DOHH2 (cell line): ENCODE data around the gene RAPGEF1.

Source experiments
- H3F3A ChIP-seq: fragments of 200-600 bp; sonication (generic), shearing (Covaris generic); 2 replicates; pipeline ENCODE4 v1.6.0; 2016; ENCODE audit warnings: antibody characterized with exemption, mild to moderate bottlenecking; ENCODE audit not compliant: control insufficient read depth, insufficient read depth
- H3K27ac ChIP-seq: fragments of 200-600 bp; sonication (generic); 2 replicates; pipeline ENCODE4 v1.5.1; 2014; ENCODE audit warnings: low read depth, mild to moderate bottlenecking, low read length, moderate library complexity
- H3K27me3 ChIP-seq: fragments of 200-600 bp; sonication (generic); 2 replicates; pipeline ENCODE4 v1.6.1; 2014; ENCODE audit warnings: mild to moderate bottlenecking, low read length, mixed read lengths; ENCODE audit not compliant: control insufficient read depth
- H3K36me3 ChIP-seq: fragments of 200-600 bp; sonication (generic); 2 replicates; pipeline ENCODE4 v1.6.1; 2014; ENCODE audit warnings: mild to moderate bottlenecking, low read length, moderate library complexity, mixed read lengths; ENCODE audit not compliant: control insufficient read depth
- H3K4me1 ChIP-seq: fragments of 200-600 bp; sonication (generic); 2 replicates; pipeline ENCODE4 v1.6.1; 2014; ENCODE audit warnings: mild to moderate bottlenecking, low read length, mixed read lengths; ENCODE audit not compliant: control insufficient read depth
- H3K4me2 ChIP-seq: fragments of 200-600 bp; sonication (generic); 2 replicates; pipeline ENCODE4 v1.6.0; 2014; ENCODE audit warnings: mild to moderate bottlenecking, low read length, moderate library complexity
- H3K4me3 ChIP-seq: fragments of 200-600 bp; sonication (generic); 2 replicates; pipeline ENCODE4 v1.5.1; 2014; ENCODE audit warnings: mild to moderate bottlenecking, low read length, mixed read lengths
- H3K79me2 ChIP-seq: fragments of 200-600 bp; sonication (generic); 2 replicates; pipeline ENCODE4 v1.6.1; 2014; ENCODE audit warnings: mild to moderate bottlenecking, low read length, mixed read lengths; ENCODE audit not compliant: control insufficient read depth
- H3K9me2 ChIP-seq: fragments of 200-600 bp; sonication (generic); replicated peaks from 2 replicates; pipeline ENCODE4 v1.6.1; 2014; ENCODE audit warnings: mild to moderate bottlenecking, low read length, mixed read lengths; ENCODE audit not compliant: control insufficient read depth
- H3K9me3 ChIP-seq: fragments of 200-600 bp; sonication (generic); 2 replicates; pipeline ENCODE4 v1.6.1; 2014; ENCODE audit warnings: antibody characterized with exemption, low read length, mixed read lengths; ENCODE audit not compliant: control insufficient read depth, insufficient read depth
- H4K20me1 ChIP-seq: fragments of 200-600 bp; sonication (generic); 2 replicates; pipeline ENCODE4 v1.6.0; 2014; ENCODE audit warnings: low read depth, mild to moderate bottlenecking, antibody characterized with exemption, low read length, moderate library complexity; ENCODE audit not compliant: control insufficient read depth, insufficient read depth
- CTCF ChIP-seq: fragments of 200-600 bp; sonication (generic); IDR thresholded peaks from one replicate; pipeline ENCODE4 v1.5.1; 2014; ENCODE audit warnings: antibody characterized with exemption, mild to moderate bottlenecking, low read depth, low read length; ENCODE audit not compliant: poor library complexity, severe bottlenecking
- EZH2phosphoT487 ChIP-seq: fragments of 200-600 bp; sonication (generic); IDR thresholded peaks from 2 replicates; pipeline ENCODE4 v1.6.1; 2017; ENCODE audit warnings: borderline replicate concordance, mild to moderate bottlenecking, antibody characterized with exemption, low read length, moderate library complexity, mixed read lengths

RAPGEF1 gene

GRCh38 chr9:131695836-131696460 is 43.9 kb downstream of the RAPGEF1 start:
- H3K4me3 ChIP-seq = no peak overlapping the region
- H3K27ac ChIP-seq = no peak overlapping the region
- no peaks in the 10 kb centered on the region for H3K27me3 ChIP-seq
- no peaks in the 10 kb centered on the region for H3K9me3 ChIP-seq
- peaks cover 24% of the 10 kb centered on the region for H4K20me1 ChIP-seq
- H3K36me3 ChIP-seq = peaks cover 11% of the 10 kb centered on the region
- no peak overlapping the region for H3K4me2 ChIP-seq
- TF ChIP-seq EZH2phosphoT487 (no peak), CTCF (no peak)
- H3F3A ChIP-seq = no peaks in the 10 kb centered on the region
- H3K4me1 ChIP-seq = peaks cover 94% of the 10 kb centered on the region
- no peaks in the 10 kb centered on the region for H3K9me2 ChIP-seq
- peaks cover 97% of the 10 kb centered on the region for H3K79me2 ChIP-seq

- peaks cover 6% of the 10 kb centered on the region for H3K36me3 ChIP-seq
- H3K9me2 ChIP-seq = no peaks in the 10 kb centered on the region
- H3K27ac ChIP-seq = no peak overlapping the region
- TF ChIP-seq CTCF = no peak
- TF ChIP-seq EZH2phosphoT487 = no peak
- no peaks in the 10 kb centered on the region for H3K9me3 ChIP-seq
- peaks cover 96% of the 10 kb centered on the region for H3K79me2 ChIP-seq
- H3F3A ChIP-seq = no peaks in the 10 kb centered on the region
- H3K27me3 ChIP-seq = no peaks in the 10 kb centered on the region
- no peak overlapping the region for H3K4me3 ChIP-seq
- peaks cover 19% of the 10 kb centered on the region for H4K20me1 ChIP-seq
- H3K4me2 ChIP-seq = no peak overlapping the region
- H3K4me1 ChIP-seq = peaks cover 94% of the 10 kb centered on the region
Observed at GRCh38 chr9:131695366-131695765, 44.5 kb downstream of the RAPGEF1 start.

GRCh38 chr9:131693651-131694597 is 46.0 kb downstream of the RAPGEF1 start:
- Histone ChIP-seq H3K4me3 (no peak overlapping the region), H3K27ac (no peak overlapping the region), H3K4me1 (peaks cover 85% of the 10 kb centered on the region), H3K27me3 (no peaks in the 10 kb centered on the region), H3K79me2 (peaks cover 96% of the 10 kb centered on the region), H3K36me3 (peaks cover 6% of the 10 kb centered on the region; the same call in 1 of the 2 replicates), H3K9me3 (no peaks in the 10 kb centered on the region), H4K20me1 (peaks cover 16% of the 10 kb centered on the region), H3F3A (no peaks in the 10 kb centered on the region), H3K9me2 (no peaks in the 10 kb centered on the region), H3K4me2 (no peak overlapping the region; the same call in 1 of the 2 replicates)
- TF ChIP-seq EZH2phosphoT487 (no peak), CTCF (no peak)
